Liver (tissue), 2 donors: Measurements from ENCODE around the gene SMIM14.

ENCODE experiments used
- HNF4A ChIP-seq, 2 donors: conservative IDR thresholded peaks; 2 replicates each; pipeline ENCODE4 v1.6.1; 2016; ENCODE audit warnings: antibody characterized with exemption in 2 of 2, mild to moderate bottlenecking in 2 of 2
- SP1 ChIP-seq: IDR thresholded peaks from 2 replicates; pipeline ENCODE4 v1.6.1; 2018; ENCODE audit warnings: antibody characterized with exemption, mild to moderate bottlenecking
- donor health status: healthy.

GRCh38 chr4:39571504-39571903 is 67.2 kb downstream of the SMIM14 start:
- TF ChIP-seq SP1 (no peak), HNF4A (conservative IDR thresholded peaks at IDR 0.05) (peak; percentile 16)
